ENCODE data around the gene C16orf87.

- TF ChIP-seq CTCF (IDR thresholded peaks at IDR 0.05) (no peak), EP300 (IDR thresholded peaks at IDR 0.05) (no peak), POLR2A (IDR thresholded peaks at IDR 0.05) (no peak)
These were observed 56.2 kb downstream of the C16orf87 start for GRCh38 chr16:46774743-46775177.

Measured in stomach (tissue), 4 donors.